ENCODE data around the gene RCAN3. TPM values are rescaled to one million over a fixed set of nuclear protein-coding genes. Genes with fewer than 3 reads are reported as not detected.

Gene RCAN3
- total RNA-seq, 2 experiments from 2014 or later = 63.7 to 65.6 TPM

- no peak overlapping the region for H3K4me3 Mint-ChIP-seq
- DNase-seq (no peak), ATAC-seq (no peak)
- peaks cover 10% of the 10 kb centered on the region for H3K4me1 Mint-ChIP-seq (ENCODE audit: low read depth)
- H3K36me3 Mint-ChIP-seq (ENCODE audit: low read depth) = no peaks in the 10 kb centered on the region
- POLR2A ChIA-PET = no interaction called here
- H3K9me3 Mint-ChIP-seq (ENCODE audit: insufficient read depth) = no peaks in the 10 kb centered on the region
- no peak overlapping the region for H3K27ac Mint-ChIP-seq
- CTCF ChIA-PET = interaction anchor here (0.7 to 3.7 kb wide), 3 partner anchors 21 to 412 kb away, joined by 3 to 17 read pairs (median 7); no protein-coding TSS in a partner anchor
- peaks cover 21% of the 10 kb centered on the region for H3K27me3 Mint-ChIP-seq (ENCODE audit: low read depth)
These were observed 60.0 kb downstream of the RCAN3 start for GRCh38 chr1:24562625-24563024.

GRCh38 chr1:24564695-24565094 is 62.1 kb downstream of the RCAN3 start:
- no peak for DNase-seq
- ChIA-PET POLR2A (no interaction called here), CTCF (interaction anchor here (0.7 to 3.7 kb wide), 3 partner anchors 23 to 26 kb away, joined by 3 to 17 read pairs (median 3); no protein-coding TSS in a partner anchor)
- H3K4me1 Mint-ChIP-seq (ENCODE audit: low read depth) = peaks cover 6% of the 10 kb centered on the region
- H3K9me3 Mint-ChIP-seq (ENCODE audit: insufficient read depth) = no peaks in the 10 kb centered on the region
- no peak for ATAC-seq
- H3K27me3 Mint-ChIP-seq (ENCODE audit: low read depth) = peaks cover 18% of the 10 kb centered on the region
- H3K4me3 Mint-ChIP-seq = no peak overlapping the region
- no peak overlapping the region for H3K27ac Mint-ChIP-seq
- no peaks in the 10 kb centered on the region for H3K36me3 Mint-ChIP-seq (ENCODE audit: low read depth)

- no peak overlapping the region for H3K4me3 Mint-ChIP-seq
- no peaks in the 10 kb centered on the region for H3K36me3 Mint-ChIP-seq (ENCODE audit: low read depth)
- ChIA-PET POLR2A (no interaction called here), CTCF (interaction anchor here (1.0 kb wide), 1 partner anchor 21 kb away, joined by 3 read pairs; no protein-coding TSS in a partner anchor)
- no peak for ATAC-seq
- H3K27ac Mint-ChIP-seq = no peak overlapping the region
- H3K27me3 Mint-ChIP-seq (ENCODE audit: low read depth) = peaks cover 15% of the 10 kb centered on the region
- no peaks in the 10 kb centered on the region for H3K9me3 Mint-ChIP-seq (ENCODE audit: insufficient read depth)
- H3K4me1 Mint-ChIP-seq (ENCODE audit: low read depth) = peaks cover 6% of the 10 kb centered on the region
- DNase-seq = no peak
These were observed 63.7 kb downstream of the RCAN3 start for GRCh38 chr1:24566236-24566867.

GRCh38 chr1:24567792-24568388 is 65.3 kb downstream of the RCAN3 start:
- DNase-seq = no peak
- Mint-ChIP-seq H3K36me3 (ENCODE audit: low read depth) (no peaks in the 10 kb centered on the region), H3K4me3 (no peak overlapping the region), H3K27ac (no peak overlapping the region), H3K9me3 (ENCODE audit: insufficient read depth) (no peaks in the 10 kb centered on the region), H3K27me3 (ENCODE audit: low read depth) (peaks cover 8% of the 10 kb centered on the region), H3K4me1 (ENCODE audit: low read depth) (peaks cover 17% of the 10 kb centered on the region)
- ChIA-PET POLR2A (no interaction called here), CTCF (interaction anchor here (1.1 to 3.3 kb wide), 2 partner anchors 18 to 19 kb away, joined by 3 to 10 read pairs; no protein-coding TSS in a partner anchor)
- no peak for ATAC-seq

GRCh38 chr1:24568475-24568874 is 65.8 kb downstream of the RCAN3 start:
- no peak overlapping the region for H3K4me3 Mint-ChIP-seq
- peaks cover 5% of the 10 kb centered on the region for H3K27me3 Mint-ChIP-seq (ENCODE audit: low read depth)
- no peaks in the 10 kb centered on the region for H3K9me3 Mint-ChIP-seq (ENCODE audit: insufficient read depth)
- peaks cover 19% of the 10 kb centered on the region for H3K4me1 Mint-ChIP-seq (ENCODE audit: low read depth)
- ChIA-PET POLR2A (interaction anchor here (0.6 kb wide), 1 partner anchor 425 kb away, joined by 3 read pairs; the partner anchor contains the start of gene IL22RA1), CTCF (interaction anchor here (1.1 to 3.3 kb wide), 2 partner anchors 17 to 19 kb away, joined by 3 to 10 read pairs; no protein-coding TSS in a partner anchor)
- H3K36me3 Mint-ChIP-seq (ENCODE audit: low read depth) = no peaks in the 10 kb centered on the region
- DNase-seq (no peak), ATAC-seq (no peak)
- H3K27ac Mint-ChIP-seq = no peak overlapping the region

- Mint-ChIP-seq H3K9me3 (ENCODE audit: insufficient read depth) (no peaks in the 10 kb centered on the region), H3K4me1 (ENCODE audit: low read depth) (peaks cover 19% of the 10 kb centered on the region), H3K27me3 (ENCODE audit: low read depth) (peaks cover 4% of the 10 kb centered on the region), H3K4me3 (no peak overlapping the region), H3K27ac (no peak overlapping the region), H3K36me3 (ENCODE audit: low read depth) (no peaks in the 10 kb centered on the region)
- ATAC-seq (no peak), DNase-seq (no peak)
- CTCF ChIA-PET = interaction anchor here (0.6 to 3.3 kb wide), 3 partner anchors 12 to 66 kb away, joined by 3 to 10 read pairs (median 3); no protein-coding TSS in a partner anchor
- POLR2A ChIA-PET = no interaction called here
These were observed 67.9 kb downstream of the RCAN3 start for GRCh38 chr1:24570265-24571125.

GRCh38 chr1:24572301-24572700 is 69.7 kb downstream of the RCAN3 start:
- no peak overlapping the region for H3K4me3 Mint-ChIP-seq
- H3K36me3 Mint-ChIP-seq (ENCODE audit: low read depth) = no peaks in the 10 kb centered on the region
- ChIA-PET POLR2A (no interaction called here), CTCF (interaction anchor here (1.8 kb wide), 1 partner anchor 15 kb away, joined by 10 read pairs; no protein-coding TSS in a partner anchor)
- ATAC-seq (peak; percentile 33), DNase-seq (no peak)
- H3K9me3 Mint-ChIP-seq (ENCODE audit: insufficient read depth) = no peaks in the 10 kb centered on the region
- H3K4me1 Mint-ChIP-seq (ENCODE audit: low read depth) = peaks cover 13% of the 10 kb centered on the region
- H3K27me3 Mint-ChIP-seq (ENCODE audit: low read depth) = no peaks in the 10 kb centered on the region
- peak overlapping the region; percentile 67 for H3K27ac Mint-ChIP-seq

- no peaks in the 10 kb centered on the region for H3K9me3 Mint-ChIP-seq (ENCODE audit: insufficient read depth)
- ChIA-PET POLR2A (no interaction called here), CTCF (interaction anchor here (1.1 to 1.5 kb wide), 2 partner anchors 11 to 35 kb away, joined by 4 to 5 read pairs; no protein-coding TSS in a partner anchor)
- H3K27me3 Mint-ChIP-seq (ENCODE audit: low read depth) = peaks cover 2% of the 10 kb centered on the region
- H3K4me3 Mint-ChIP-seq = no peak overlapping the region
- DNase-seq = no peak
- ATAC-seq = no peak
- H3K4me1 Mint-ChIP-seq (ENCODE audit: low read depth) = peaks cover 13% of the 10 kb centered on the region
- no peak overlapping the region for H3K27ac Mint-ChIP-seq
- no peaks in the 10 kb centered on the region for H3K36me3 Mint-ChIP-seq (ENCODE audit: low read depth)
These were observed 73.4 kb downstream of the RCAN3 start for GRCh38 chr1:24575905-24576587.

- no peak for ATAC-seq
- no peak for DNase-seq
These were observed 76.2 kb downstream of the RCAN3 start for GRCh38 chr1:24578846-24579245.

GRCh38 chr1:24580756-24581155 is 78.1 kb downstream of the RCAN3 start:
- peaks cover 7% of the 10 kb centered on the region for H3K27me3 Mint-ChIP-seq (ENCODE audit: low read depth)

More at GRCh38 chr1:24578846-24579245, 76.2 kb downstream of the RCAN3 start:
- no peak overlapping the region for H3K4me3 Mint-ChIP-seq
- no peaks in the 10 kb centered on the region for H3K4me1 Mint-ChIP-seq (ENCODE audit: low read depth)
- H3K9me3 Mint-ChIP-seq (ENCODE audit: insufficient read depth) = no peaks in the 10 kb centered on the region
- no peaks in the 10 kb centered on the region for H3K36me3 Mint-ChIP-seq (ENCODE audit: low read depth)
- H3K27ac Mint-ChIP-seq = no peak overlapping the region
- H3K27me3 Mint-ChIP-seq (ENCODE audit: low read depth) = peaks cover 2% of the 10 kb centered on the region
- ChIA-PET CTCF (interaction anchor here (1.5 to 1.7 kb wide), 2 partner anchors 8 to 15 kb away, joined by 3 to 8 read pairs; no protein-coding TSS in a partner anchor), POLR2A (no interaction called here)

GRCh38 chr1:24584171-24584647 is 81.6 kb downstream of the RCAN3 start:
- Mint-ChIP-seq H3K27ac (no peak overlapping the region), H3K4me1 (ENCODE audit: low read depth) (peaks cover 13% of the 10 kb centered on the region), H3K27me3 (ENCODE audit: low read depth) (peaks cover 7% of the 10 kb centered on the region), H3K9me3 (ENCODE audit: insufficient read depth) (no peaks in the 10 kb centered on the region), H3K36me3 (ENCODE audit: low read depth) (no peaks in the 10 kb centered on the region), H3K4me3 (no peak overlapping the region)
- no peak for DNase-seq
- CTCF ChIA-PET = interaction anchor here (0.6 to 6.1 kb wide), 9 partner anchors 8 to 308 kb away, joined by 3 to 130 read pairs (median 3); partner anchors contain the start of genes NIPAL3 and STPG1
- POLR2A ChIA-PET = no interaction called here
- ATAC-seq = no peak

More at GRCh38 chr1:24580756-24581155, 78.1 kb downstream of the RCAN3 start:
- no peak overlapping the region for H3K27ac Mint-ChIP-seq
- H3K4me3 Mint-ChIP-seq = no peak overlapping the region
- DNase-seq (no peak), ATAC-seq (no peak)
- ChIA-PET CTCF (no interaction called here), POLR2A (no interaction called here)
- H3K9me3 Mint-ChIP-seq (ENCODE audit: insufficient read depth) = no peaks in the 10 kb centered on the region
- H3K4me1 Mint-ChIP-seq (ENCODE audit: low read depth) = peaks cover 4% of the 10 kb centered on the region
- H3K36me3 Mint-ChIP-seq (ENCODE audit: low read depth) = no peaks in the 10 kb centered on the region
